Natural killer cell (primary cell): ENCODE measurements around the gene USP11. TPM values are rescaled to one million over a fixed set of nuclear protein-coding genes. Genes with fewer than 3 reads are reported as not detected.
"Not testable (repeated sequence)": the region's sequence is repeated elsewhere in the genome, so short reads cannot be mapped to it uniquely, and the experiment has no call there.

Experiments
- ATAC-seq, 3 donors: fragments of 150-1000 bp in 2 of 3; fragments of 200-7000 bp in 1 of 3; cut with Tn5 transposase; 1 replicate in 1 of 3; 2 replicates in 2 of 3; pipeline ENCODE4 v1.10.0; 2021; ENCODE audit warnings: mild to moderate bottlenecking in 2 of 3, moderate library complexity in 2 of 3
- DNase-seq, 2 donors: peaks; one replicate each; pipeline versions ENCODE4 v3.0.0 to v3.0.0-alpha.2; 2013 to 2021; ENCODE audit warnings: mixed read lengths in 1 of 2
- H3K27ac ChIP-seq: one replicate; pipeline ENCODE4 v1.5.1; 2013; ENCODE audit warnings: mild to moderate bottlenecking, low read length
- H3K27me3 ChIP-seq: one replicate; pipeline ENCODE4 v1.6.1; 2013; ENCODE audit warnings: low read length; ENCODE audit not compliant: control insufficient read depth, insufficient read depth
- H3K36me3 ChIP-seq: one replicate; pipeline ENCODE4 v1.6.1; 2013; ENCODE audit warnings: low read length; ENCODE audit not compliant: control insufficient read depth, insufficient read depth
- H3K4me1 ChIP-seq: one replicate; pipeline ENCODE4 v1.6.1; 2013; ENCODE audit warnings: low read length; ENCODE audit not compliant: control insufficient read depth, insufficient read depth
- H3K4me3 ChIP-seq: one replicate; pipeline ENCODE4 v1.5.1; 2013; ENCODE audit warnings: low read length
- H3K9me3 ChIP-seq: one replicate; pipeline ENCODE4 v1.6.1; 2013; ENCODE audit warnings: low read length; ENCODE audit not compliant: control insufficient read depth, insufficient read depth
- H3K27ac Mint-ChIP-seq, 2 donors: one replicate each; pipeline ENCODE4 v1.8.0; 2022; ENCODE audit warnings: mild to moderate bottlenecking in 2 of 2, mixed read lengths in 2 of 2, moderate library complexity in 1 of 2
- H3K27me3 Mint-ChIP-seq, 2 donors: one replicate each; pipeline ENCODE4 v1.8.0; 2022; ENCODE audit warnings: low read depth in 2 of 2, mixed read lengths in 2 of 2
- H3K36me3 Mint-ChIP-seq: one replicate; pipeline ENCODE4 v1.8.0; 2022; ENCODE audit warnings: mixed read lengths
- H3K4me1 Mint-ChIP-seq, 2 donors: one replicate each; pipeline ENCODE4 v1.8.0; 2022; ENCODE audit warnings: mixed read lengths in 2 of 2
- H3K4me3 Mint-ChIP-seq: one replicate; pipeline ENCODE4 v1.8.0; 2022; ENCODE audit warnings: mild to moderate bottlenecking, moderate library complexity, mixed read lengths
- H3K9me3 Mint-ChIP-seq, 2 donors: one replicate each; pipeline ENCODE4 v1.8.0; 2022; ENCODE audit warnings: mixed read lengths in 2 of 2
- CTCF ChIP-seq: fragments of 200-600 bp; IDR thresholded peaks from one replicate; pipeline ENCODE4 v1.8.0; 2022; ENCODE audit warnings: antibody characterized with exemption
- WGBS: methylation state at CpG from one replicate; pipeline ENCODE4 v1.1.7; 2013; ENCODE audit warnings: missing lambda C conversion rate; ENCODE audit not compliant: insufficient coverage; 5-methylcytosine and 5-hydroxymethylcytosine counted together
- intact Hi-C: fragments of 100-400 bp; cut with micrococcal nuclease; formaldehyde crosslinking; loops from one replicate; pipeline ENCODE4 v1.14.2; 2022
- total RNA-seq, 4 donors: library from RNA; stranded (reverse); fragments of 120-200 nt in 1 of 4; gene quantifications; one replicate each; pipeline versions ENCODE4 v1.2.3 to v1.2.4, GENCODE V29; 2013 to 2022

USP11 gene
- total RNA-seq, 3 donors from 2014 or later (not counting 1 experiment from before 2014, with no cell fraction given), result 107 to 131 (median 108) TPM

GRCh38 chrX:47250017-47250347 is 17.2 kb downstream of the USP11 start:
- no peaks in the 10 kb centered on the region for H3K27me3 ChIP-seq
- 100% methylated on average over 5 of the region's 6 CpGs for WGBS
- no peak for TF ChIP-seq CTCF
- DNase-seq, result no peak
- H3K36me3 ChIP-seq, result peaks cover 15% of the 10 kb centered on the region
- Mint-ChIP-seq H3K27me3 (no peaks in the 10 kb centered on the region), H3K36me3 (no peaks in the 10 kb centered on the region), H3K9me3 (no peaks in the 10 kb centered on the region), H3K4me1 (no peaks in the 10 kb centered on the region), H3K27ac (no peak overlapping the region), H3K4me3 (no peak overlapping the region)
- intact Hi-C loops, result no loop called here
- H3K27ac ChIP-seq, result no peak overlapping the region
- H3K9me3 ChIP-seq, result no peaks in the 10 kb centered on the region
- ATAC-seq, result no peak
- no peak overlapping the region for H3K4me3 ChIP-seq
- H3K4me1 ChIP-seq, result no peaks in the 10 kb centered on the region

GRCh38 chrX:47257620-47258019 is 24.8 kb downstream of the USP11 start:
- H3K4me1 Mint-ChIP-seq, H3K27ac Mint-ChIP-seq, H3K36me3 Mint-ChIP-seq, H3K9me3 ChIP-seq, H3K4me3 ChIP-seq, H3K4me3 Mint-ChIP-seq, ATAC-seq, H3K27me3 Mint-ChIP-seq, intact Hi-C loops, H3K27ac ChIP-seq, DNase-seq, H3K4me1 ChIP-seq, H3K9me3 Mint-ChIP-seq, H3K36me3 ChIP-seq, H3K27me3 ChIP-seq: not testable (repeated sequence)
- 97% methylated on average over 11 of the region's 12 CpGs for WGBS

GRCh38 chrX:47264483-47265173 is 31.8 kb downstream of the USP11 start:
- WGBS, result 86% methylated on average over 6 of the region's 7 CpGs
- no peak for DNase-seq

GRCh38 chrX:47266643-47267042 is 33.8 kb downstream of the USP11 start:
- H3K9me3 Mint-ChIP-seq, result no peaks in the 10 kb centered on the region
- Histone ChIP-seq H3K27ac (no peak overlapping the region), H3K9me3 (no peaks in the 10 kb centered on the region), H3K36me3 (no peaks in the 10 kb centered on the region), H3K4me1 (no peaks in the 10 kb centered on the region), H3K4me3 (no peak overlapping the region), H3K27me3 (no peaks in the 10 kb centered on the region)
- no peaks in the 10 kb centered on the region for H3K4me1 Mint-ChIP-seq
- no peaks in the 10 kb centered on the region for H3K36me3 Mint-ChIP-seq
- ATAC-seq (no peak), DNase-seq (no peak)
- WGBS, result 84% methylated on average over 7 of the region's 7 CpGs
- no peak for TF ChIP-seq CTCF
- H3K4me3 Mint-ChIP-seq, result no peak overlapping the region
- intact Hi-C loops, result no loop called here
- H3K27ac Mint-ChIP-seq, result no peak overlapping the region
- peaks cover 0 to 8% of the 10 kb centered on the region in 2 donors for H3K27me3 Mint-ChIP-seq

More at GRCh38 chrX:47264483-47265173, 31.8 kb downstream of the USP11 start:
- Mint-ChIP-seq H3K4me1 (no peaks in the 10 kb centered on the region), H3K27ac (no peak overlapping the region), H3K9me3 (no peaks in the 10 kb centered on the region), H3K4me3 (no peak overlapping the region), H3K36me3 (no peaks in the 10 kb centered on the region), H3K27me3 (peaks cover 0 to 8% of the 10 kb centered on the region in 2 donors)
- no peaks in the 10 kb centered on the region for H3K36me3 ChIP-seq
- no peak overlapping the region for H3K27ac ChIP-seq
- no peaks in the 10 kb centered on the region for H3K9me3 ChIP-seq
- H3K27me3 ChIP-seq, result no peaks in the 10 kb centered on the region
- intact Hi-C loops, result no loop called here
- no peak for ATAC-seq
- TF ChIP-seq CTCF, result no peak
- no peak overlapping the region for H3K4me3 ChIP-seq
- no peaks in the 10 kb centered on the region for H3K4me1 ChIP-seq
